HL-60/S4 treated with phorbol 12-myristate 13-acetate at 8.2 ng/mL for 4 days and 3 days (cell line): ENCODE data around the gene SPG7.

Experiments used
- in situ Hi-C: fragments of 300-500 bp; cut with MboI; formaldehyde crosslinking; loops from 2 replicates; pipeline ENCODE4 v1.15.0; 2022; ENCODE audit warnings: low sequenced_read_pairs

Gene SPG7

GRCh38 chr16:89484923-89485679 lies 23.1 kb upstream of the SPG7 start:
- in situ Hi-C loops, result no loop called here

GRCh38 chr16:89485701-89486246 lies 22.4 kb upstream of the SPG7 start:
- in situ Hi-C loops, result no loop called here

GRCh38 chr16:89489040-89489897 lies 18.9 kb upstream of the SPG7 start:
- in situ Hi-C loops, result no loop called here

GRCh38 chr16:89489898-89490438 lies 18.2 kb upstream of the SPG7 start:
- in situ Hi-C loops, result no loop called here

- in situ Hi-C loops, result no loop called here
Observed at GRCh38 chr16:89490439-89491237, 17.6 kb upstream of the SPG7 start, which contains the start of gene ANKRD11. Gene ANKRD11, minus strand, starts transcription at chr16:89490561. Its CDS starts 173,542 bp downstream, at chr16:89317019.

- in situ Hi-C loops, result no loop called here
Observed at GRCh38 chr16:89491238-89491869, 16.8 kb upstream of the SPG7 start.

- in situ Hi-C loops, result no loop called here
Observed at GRCh38 chr16:89491974-89492687, 16.1 kb upstream of the SPG7 start.

GRCh38 chr16:89493776-89494175 lies 14.4 kb upstream of the SPG7 start:
- in situ Hi-C loops, result no loop called here

- in situ Hi-C loops, result no loop called here
Observed at GRCh38 chr16:89495121-89495520, 13.1 kb upstream of the SPG7 start.

GRCh38 chr16:89498839-89499238 lies 9.4 kb upstream of the SPG7 start:
- in situ Hi-C loops, result no loop called here

GRCh38 chr16:89499767-89500166 lies 8.4 kb upstream of the SPG7 start:
- in situ Hi-C loops, result no loop called here

GRCh38 chr16:89502081-89502843 lies 5.9 kb upstream of the SPG7 start:
- in situ Hi-C loops, result no loop called here

GRCh38 chr16:89504091-89504490 lies 4.1 kb upstream of the SPG7 start:
- in situ Hi-C loops, result no loop called here

- in situ Hi-C loops, result no loop called here
Observed at GRCh38 chr16:89505204-89506112, 2.7 kb upstream of the SPG7 start.

- in situ Hi-C loops, result no loop called here
Observed at GRCh38 chr16:89506113-89506504, 2.1 kb upstream of the SPG7 start.

- in situ Hi-C loops, result no loop called here
Observed at GRCh38 chr16:89506791-89507191, 1.4 kb upstream of the SPG7 start.

GRCh38 chr16:89507214-89507833 lies 879 bp upstream of the SPG7 start:
- in situ Hi-C loops, result no loop called here
